IPS-11a (cell line): ENCODE data around the gene TMEM204.

Source experiments
- H3K4me3 ChIP-seq: one replicate; pipeline ENCODE4 v1.5.1; 2013; ENCODE audit warnings: low read depth, low read length, control low read depth

The TMEM204 gene

DNA sequence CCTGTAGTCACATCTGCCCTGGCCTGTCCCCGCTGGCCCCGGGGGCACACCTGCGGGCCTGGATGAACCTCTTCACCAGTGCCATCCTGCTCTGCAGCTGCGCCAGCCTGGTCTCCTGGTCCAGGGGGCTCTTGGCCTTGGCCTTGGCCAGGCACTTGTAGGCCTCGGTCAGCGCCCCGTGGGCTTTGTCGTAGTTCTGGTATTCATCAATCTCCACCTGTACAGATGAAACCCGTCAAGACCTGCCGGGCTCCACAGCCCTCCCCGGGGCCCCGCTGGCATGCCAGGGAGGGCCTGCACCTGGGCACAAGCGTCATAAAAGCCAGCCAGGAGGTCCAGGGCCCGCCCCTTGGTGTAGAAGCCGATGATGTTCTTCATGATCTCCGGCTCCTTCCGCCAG lies 13.6 kb upstream of the TMEM204 start:
- H3K4me3 ChIP-seq, result no peak overlapping the region

DNA sequence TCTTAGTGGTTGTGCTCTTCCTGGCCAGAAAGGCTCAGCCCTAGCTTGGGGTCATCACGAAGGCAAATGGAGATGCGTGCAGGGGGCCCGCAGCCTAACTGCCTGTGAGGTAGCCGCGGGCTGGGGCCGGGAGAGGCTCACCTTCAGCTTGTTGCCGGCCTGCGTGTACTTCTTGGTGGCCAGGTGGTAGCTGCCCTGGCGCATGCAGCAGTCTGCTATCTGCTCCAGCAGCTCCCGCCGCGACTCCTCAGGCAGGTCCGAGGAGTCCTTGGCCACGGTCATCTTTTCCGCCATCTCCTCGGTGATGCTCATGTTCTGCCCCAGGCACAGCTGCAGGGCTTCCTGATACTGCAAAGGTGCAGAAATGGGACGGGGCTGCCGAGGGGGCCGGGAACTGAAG lies 13.0 kb upstream of the TMEM204 start:
- no peak overlapping the region for H3K4me3 ChIP-seq

GRCh38 chr16:1523581-1524245 lies 9.8 kb upstream of the TMEM204 start:
- no peak overlapping the region for H3K4me3 ChIP-seq

DNA sequence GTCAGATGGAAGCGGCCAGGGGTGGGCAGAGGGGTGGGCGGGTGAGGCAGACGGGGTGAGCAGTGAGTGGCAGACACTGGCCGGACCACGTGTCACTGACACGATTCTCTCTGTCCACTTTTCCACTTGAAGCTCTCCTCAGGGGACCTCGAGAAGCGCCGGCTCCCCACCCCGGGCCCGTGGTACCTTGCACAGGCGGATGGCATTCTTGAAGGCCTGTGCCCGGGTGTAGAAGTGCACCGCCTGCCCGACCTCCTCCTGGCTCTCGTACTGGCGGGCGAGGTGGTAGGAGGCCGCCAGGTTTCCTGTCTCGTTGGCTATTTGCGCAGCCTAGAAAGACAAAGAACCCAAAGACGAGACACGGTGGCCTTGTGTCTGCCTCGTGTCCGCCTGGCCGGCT lies 9.1 kb upstream of the TMEM204 start:
- H3K4me3 ChIP-seq, result no peak overlapping the region

- H3K4me3 ChIP-seq, result no peak overlapping the region
These were observed 7.4 kb upstream of the TMEM204 start for GRCh38 chr16:1525871-1526607.

DNA sequence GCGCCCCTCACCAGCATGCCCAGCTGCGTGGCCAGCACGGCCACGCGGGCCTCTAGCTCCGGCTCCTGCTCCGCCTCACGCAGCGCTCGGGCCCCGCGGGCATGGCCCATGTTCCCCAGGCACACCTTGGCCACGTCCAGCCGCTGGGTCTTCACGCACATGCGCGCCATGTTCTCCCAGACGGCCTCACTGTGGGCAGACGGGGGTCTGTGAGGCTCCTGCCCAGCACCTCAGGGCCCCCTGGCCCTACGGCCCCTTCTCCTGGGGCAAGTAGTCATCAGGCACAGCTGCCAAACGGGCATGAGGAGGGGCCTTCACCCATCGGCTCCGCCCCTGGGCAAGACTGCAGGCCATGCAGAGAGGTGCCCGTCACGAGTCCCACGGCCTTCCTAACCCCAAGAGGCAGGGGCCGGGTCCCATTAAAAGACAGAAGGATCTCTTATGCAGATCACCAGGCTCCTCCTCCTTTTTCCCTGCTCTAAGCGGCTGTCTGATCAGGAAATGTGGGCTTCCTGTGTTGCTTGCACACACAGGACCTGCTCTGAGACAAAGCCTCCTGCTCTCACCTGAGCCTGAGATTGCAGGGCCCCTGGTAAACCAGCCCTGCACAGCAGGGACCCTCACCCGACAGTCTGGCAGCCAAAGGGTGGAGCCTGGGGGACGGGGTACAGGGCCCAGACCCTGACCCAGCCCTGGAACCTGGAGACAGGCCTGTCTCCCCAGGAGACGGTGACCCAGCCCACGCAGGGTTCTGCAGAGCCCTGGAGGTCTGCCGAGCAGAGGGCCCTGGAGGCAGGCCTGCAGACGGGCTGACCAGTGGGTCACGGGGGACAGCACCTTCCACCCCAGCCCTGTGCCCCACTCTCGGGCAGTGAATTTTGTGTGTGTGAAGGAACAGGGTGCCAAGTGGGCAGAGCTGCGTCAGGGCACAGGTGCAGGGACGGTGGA lies 6.6 kb upstream of the TMEM204 start:
- no peak overlapping the region for H3K4me3 ChIP-seq

- no peak overlapping the region for H3K4me3 ChIP-seq
These were observed 5.3 kb upstream of the TMEM204 start for GRCh38 chr16:1527836-1528811.

GRCh38 chr16:1528921-1529537 lies 4.4 kb upstream of the TMEM204 start:
- no peak overlapping the region for H3K4me3 ChIP-seq

DNA sequence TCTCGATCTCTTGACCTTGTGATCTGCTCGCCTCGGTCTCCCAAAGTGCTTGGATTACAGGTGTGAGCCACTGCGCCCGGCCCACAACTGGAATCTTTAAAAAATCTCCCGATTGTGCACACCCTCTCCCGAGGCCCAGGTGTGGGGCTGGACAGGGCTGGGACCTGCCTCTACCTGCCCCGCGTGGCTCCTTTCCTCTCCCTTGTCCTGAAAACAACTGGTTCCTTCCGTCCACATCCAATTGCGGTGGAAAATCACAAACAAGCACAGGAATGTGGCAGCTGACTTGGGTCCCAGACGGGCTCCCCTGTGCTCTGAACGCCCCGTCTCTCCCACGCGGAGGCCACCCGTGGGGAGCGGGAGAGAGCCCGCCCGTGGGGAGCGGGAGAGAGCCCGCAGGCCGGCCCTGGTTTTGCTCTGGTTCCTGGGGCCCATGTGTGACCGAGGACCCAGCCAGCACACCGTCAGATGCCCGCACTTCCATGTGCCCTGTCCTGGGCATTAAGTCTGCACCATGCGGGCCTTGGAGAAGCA lies 3.0 kb upstream of the TMEM204 start:
- no peak overlapping the region for H3K4me3 ChIP-seq

DNA sequence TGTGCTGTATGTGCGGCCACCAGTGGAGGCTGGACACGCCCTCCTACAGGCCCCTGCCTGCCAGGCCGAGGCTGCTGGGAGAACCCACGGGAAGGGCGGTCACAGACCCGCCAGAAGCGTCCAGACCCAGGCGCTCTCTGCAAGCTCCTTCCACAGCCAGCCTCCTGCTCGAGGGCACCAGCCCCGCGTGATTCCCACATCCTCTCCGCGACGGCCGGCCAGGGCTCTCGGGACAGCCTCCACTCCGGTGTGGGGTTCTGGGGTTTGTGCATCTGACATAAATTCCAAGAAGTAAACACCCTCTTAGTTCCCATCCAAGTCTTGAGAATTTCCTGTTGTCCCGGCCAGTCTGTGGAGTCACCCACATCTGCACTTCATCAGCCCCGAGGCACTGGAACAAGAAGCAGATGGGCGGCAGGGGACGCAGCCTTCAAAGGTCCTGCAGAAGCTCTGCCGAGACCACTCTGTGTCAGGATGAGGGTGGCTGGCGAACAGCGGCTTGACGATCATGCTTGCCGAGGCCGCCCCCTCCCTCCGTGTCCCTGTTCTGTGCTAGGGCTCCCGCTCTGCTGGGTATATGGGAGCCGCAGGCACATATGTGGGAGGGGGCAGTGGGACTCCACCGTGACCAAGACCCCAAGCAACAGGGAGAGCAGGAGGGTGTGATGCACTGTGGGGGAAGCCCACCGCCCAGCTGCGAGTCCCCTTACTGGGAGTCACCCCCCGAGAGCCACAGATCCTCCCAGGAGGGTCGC lies 2.4 kb upstream of the TMEM204 start:
- H3K4me3 ChIP-seq, result no peak overlapping the region

DNA sequence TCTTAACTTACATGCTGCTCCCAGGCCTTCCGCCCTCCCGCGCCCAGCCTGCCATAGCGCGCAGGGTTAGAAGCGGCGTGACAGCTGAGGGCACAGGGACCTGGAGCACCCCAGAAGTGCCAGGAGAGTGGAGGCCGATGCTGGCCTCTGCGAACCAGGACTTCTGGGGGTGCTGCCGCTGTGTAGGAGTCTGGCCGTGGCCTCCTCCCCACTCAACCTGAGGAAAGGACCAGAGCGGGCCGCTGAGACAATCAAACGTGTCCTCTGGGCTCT lies 1.9 kb upstream of the TMEM204 start:
- no peak overlapping the region for H3K4me3 ChIP-seq

GRCh38 chr16:1532081-1532760 lies 1.2 kb upstream of the TMEM204 start:
- H3K4me3 ChIP-seq, result no peak overlapping the region

DNA sequence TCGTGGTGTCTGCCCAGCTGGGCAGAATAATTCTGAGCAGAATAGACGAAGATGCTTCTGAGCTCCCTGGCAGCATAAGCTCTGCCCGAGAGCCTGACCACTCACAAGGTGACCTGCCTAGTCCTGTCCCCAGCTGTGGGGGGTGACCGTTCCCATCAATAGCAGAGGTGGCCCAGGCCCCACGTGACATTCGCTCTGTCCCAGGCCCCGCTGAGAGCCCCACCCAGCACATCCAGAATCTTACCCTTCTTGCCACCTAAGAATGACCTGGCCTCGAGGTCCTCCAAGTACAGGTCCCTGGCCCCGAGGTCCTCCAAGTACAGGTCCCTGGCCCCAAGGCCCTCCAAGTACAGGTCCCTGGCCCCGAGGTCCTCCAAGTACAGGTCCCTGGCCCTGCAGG lies 695 bp upstream of the TMEM204 start:
- H3K4me3 ChIP-seq, result no peak overlapping the region

DNA sequence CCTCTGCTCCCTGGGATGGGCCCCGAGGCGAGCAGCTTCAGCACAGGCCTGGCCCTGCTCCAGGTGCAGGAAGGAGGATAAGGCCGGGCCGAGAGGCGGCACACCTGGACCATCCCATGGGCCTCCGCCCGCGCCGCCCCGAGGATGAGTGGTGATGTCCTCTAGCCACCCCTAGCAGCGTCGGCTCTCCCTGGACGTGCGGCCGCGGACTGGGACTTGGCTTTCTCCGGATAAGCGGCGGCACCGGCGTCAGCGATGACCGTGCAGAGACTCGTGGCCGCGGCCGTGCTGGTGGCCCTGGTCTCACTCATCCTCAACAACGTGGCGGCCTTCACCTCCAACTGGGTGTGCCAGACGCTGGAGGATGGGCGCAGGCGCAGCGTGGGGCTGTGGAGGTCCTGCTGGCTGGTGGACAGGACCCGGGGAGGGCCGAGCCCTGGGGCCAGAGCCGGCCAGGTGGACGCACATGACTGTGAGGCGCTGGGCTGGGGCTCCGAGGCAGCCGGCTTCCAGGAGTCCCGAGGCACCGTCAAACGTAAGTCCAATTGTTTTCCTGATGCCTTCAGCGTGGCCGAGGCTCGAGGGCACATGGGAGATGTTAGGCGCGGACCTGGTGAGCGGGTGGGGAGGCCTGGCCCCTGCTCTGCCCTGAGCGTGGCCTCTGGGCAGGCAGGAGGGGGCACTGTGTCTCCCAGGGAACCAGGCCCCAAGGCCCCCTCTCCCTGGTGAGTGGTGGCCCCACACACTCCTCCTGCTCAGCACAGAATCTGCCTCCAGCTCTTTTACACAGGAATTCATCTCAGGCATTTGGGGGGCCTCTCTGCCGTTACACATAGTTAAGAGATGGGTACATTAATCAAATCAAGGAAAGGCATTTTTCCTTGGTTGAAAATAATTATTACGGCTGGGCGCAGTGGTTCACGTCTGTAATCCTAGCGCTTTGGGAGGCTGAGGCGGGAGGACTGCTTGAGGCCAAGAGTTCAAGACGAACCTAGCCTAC lies 855 bp downstream of the TMEM204 start:
- H3K4me3 ChIP-seq, result no peak overlapping the region

- no peak overlapping the region for H3K4me3 ChIP-seq
These were observed 2.2 kb downstream of the TMEM204 start for GRCh38 chr16:1535391-1536291.

DNA sequence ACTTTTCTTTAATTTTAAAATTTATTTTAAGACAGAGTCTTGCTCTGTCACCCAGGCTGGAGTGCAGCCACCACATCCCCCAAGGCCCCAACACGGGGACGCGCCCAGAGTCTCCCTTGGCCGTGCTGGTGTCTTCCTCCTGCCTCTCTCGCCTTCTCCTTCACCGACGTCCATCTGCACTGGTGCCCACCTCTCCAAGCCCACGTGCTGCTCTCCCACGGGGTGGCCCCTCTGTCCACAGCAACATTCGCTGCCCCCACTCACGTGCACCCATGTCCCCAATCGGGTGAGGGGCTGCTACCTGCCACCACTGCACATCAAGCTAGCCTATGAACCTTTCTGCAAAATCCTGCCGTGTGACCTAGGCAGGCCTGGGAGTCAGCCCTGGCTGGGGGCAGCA lies 3.1 kb downstream of the TMEM204 start:
- H3K4me3 ChIP-seq, result no peak overlapping the region
